ENCODE data around the gene AHRR.

AHRR gene

DNA sequence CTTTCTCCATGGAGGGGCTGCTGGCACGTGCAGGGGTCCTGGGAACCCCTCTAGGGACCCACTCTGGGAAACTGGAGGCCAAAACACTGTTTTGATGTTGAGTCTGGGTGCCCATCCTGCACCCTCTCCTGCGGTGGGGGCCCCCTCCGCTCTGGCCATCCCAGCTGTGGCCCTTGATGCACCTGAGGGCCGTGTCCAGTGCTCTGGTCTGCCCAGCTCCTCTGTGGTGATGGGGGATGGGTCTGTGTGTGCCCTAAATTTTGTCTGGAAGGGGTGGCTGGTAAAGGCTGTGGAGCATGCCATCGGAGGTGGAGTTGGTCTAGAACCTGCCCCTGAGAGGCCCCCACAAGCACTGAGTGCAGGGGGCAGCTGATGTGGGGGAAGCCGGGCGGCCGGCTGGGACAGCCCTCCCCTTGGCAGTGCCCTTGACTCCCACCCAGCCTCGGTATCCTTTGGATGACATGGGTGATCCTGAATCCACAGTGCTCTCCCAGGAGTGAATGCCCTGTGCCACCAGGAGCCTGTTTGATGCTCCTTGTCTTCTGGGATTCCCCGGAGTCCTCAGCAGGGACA lies 26.3 kb downstream of the AHRR start:
- DNase-seq: no peak

GRCh38 chr5:348726-349125 lies 27.2 kb downstream of the AHRR start:
- DNase-seq: no peak

DNA sequence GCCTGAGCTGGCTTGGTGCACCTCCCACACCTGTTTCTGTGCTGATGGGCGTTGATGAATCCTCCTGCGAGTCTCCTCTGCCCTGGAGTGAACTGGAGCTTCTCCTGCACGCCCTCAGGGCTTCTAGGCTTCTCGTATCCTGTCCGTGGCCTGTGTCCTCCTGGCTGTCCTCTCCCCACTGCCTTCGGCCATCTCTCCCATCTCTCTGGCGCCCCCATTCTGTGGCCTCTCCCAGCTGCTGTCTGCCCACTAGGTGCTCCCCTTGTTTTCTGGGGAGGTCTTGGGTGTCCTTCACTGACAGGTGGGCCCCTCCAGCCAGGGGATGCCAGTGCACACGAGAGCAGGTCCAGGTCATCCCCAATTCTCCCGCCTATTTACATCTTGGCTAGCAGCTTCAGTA lies 28.8 kb downstream of the AHRR start:
- no peak for DNase-seq

GRCh38 chr5:351084-351920 lies 29.8 kb downstream of the AHRR start:
- no peak for DNase-seq

DNA sequence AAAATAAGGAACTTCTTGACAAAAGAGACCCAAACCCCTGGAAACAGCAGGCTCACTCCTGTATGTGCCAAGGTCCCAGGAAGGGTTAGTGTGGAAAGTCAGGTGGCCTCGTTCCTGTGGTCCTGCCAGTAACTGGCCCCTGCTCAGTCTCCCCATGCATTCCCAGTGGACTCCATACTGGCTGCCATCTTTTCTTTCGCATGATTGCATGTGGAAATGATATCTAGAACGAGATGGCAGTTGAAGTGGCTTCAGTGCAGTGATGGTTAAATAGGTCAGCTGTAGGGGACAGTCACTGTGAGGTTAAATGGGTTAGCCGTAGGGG lies 30.4 kb downstream of the AHRR start:
- DNase-seq: no peak

- DNase-seq: no peak
Observed at GRCh38 chr5:352639-353611, 31.4 kb downstream of the AHRR start.

- no peak for DNase-seq
Observed at GRCh38 chr5:353612-354580, 32.4 kb downstream of the AHRR start.

GRCh38 chr5:354581-355378 lies 33.3 kb downstream of the AHRR start:
- no peak for DNase-seq

- DNase-seq: no peak
Observed at GRCh38 chr5:355379-355935, 33.9 kb downstream of the AHRR start.

DNA sequence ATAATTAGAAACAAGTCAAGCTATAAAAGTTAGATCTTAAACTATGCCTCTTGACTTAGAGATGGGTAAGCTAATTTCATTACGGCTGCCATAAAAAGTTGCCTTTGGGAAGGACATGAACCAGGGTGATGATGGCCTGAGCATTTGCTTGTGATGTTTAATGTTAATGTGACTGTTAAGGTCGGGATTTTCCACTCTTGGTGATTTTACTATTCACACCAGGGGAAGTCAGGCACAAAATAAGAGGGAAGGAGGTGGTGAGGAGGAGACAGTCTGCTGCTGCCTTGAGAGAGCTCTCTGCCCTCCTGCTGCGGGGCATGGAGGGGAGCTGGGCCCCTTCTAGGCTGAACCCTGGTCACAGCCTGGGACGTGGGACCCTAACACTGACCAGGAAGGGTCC lies 34.4 kb downstream of the AHRR start:
- DNase-seq: no peak

DNA sequence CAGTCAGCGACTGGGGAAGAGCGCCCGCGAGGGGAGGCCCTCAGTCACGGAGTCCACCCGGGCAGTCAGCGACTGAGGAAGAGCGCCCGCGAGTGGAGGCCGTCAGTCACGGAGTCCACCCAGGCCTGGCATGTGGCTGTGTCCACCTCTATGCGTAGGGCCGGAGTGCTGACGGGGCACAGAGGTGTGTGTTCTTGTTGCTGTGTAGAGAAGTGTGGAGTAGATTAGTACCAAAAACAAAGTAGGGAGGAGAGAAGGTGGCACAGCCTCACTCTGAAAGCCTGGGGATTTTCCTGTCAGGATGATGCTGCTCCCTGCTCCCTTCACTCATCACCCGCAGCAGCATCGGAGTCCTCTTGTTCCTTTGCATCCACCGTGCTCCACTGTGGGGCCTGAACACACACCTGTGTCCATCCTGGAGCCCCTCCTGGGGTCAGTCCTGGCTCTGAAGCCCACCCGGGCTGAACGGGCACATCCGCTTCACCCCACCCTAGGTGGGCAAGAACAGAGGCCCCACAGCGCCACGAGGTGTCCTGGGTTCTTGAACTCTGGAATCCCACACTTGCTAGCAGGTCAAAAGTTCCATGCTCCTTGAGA lies 37.9 kb downstream of the AHRR start:
- no peak for DNase-seq

DNA sequence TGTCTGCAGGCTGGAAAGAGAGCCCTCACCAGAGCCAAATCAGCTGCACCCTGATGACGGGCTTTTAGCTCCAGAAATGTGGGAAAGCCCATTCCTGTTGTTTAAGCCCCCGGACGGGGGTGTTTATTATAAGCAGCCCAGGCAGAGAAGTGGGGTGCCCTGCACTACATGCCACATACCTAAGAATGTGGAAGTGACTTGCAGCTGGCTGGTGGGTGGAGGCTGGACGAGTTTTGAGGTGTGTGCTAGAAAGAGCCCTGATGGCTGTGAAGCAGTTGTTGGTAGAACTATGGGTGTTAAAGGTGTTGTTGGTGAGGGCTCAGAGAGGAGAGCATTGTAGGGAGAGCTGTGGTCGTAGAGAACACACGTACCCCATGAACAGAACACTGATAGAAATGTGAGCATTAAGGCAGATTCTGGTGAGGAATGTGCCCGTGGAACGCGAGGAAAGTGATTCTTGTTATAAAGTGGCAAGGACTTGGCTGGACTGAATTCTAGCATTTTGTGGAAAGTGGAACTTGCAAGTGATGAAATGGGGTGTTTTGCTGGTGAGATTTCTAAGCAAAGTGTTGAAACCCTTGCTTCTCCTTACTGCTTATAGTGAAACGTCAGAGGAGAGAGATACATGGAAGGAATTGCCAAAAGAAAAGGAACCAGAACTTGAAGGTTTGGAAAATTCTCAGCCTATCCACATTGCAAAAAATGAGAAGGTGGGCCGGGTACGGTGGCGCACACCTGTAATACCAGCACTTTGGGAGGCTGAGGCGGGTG lies 38.9 kb downstream of the AHRR start:
- no peak for DNase-seq

DNA sequence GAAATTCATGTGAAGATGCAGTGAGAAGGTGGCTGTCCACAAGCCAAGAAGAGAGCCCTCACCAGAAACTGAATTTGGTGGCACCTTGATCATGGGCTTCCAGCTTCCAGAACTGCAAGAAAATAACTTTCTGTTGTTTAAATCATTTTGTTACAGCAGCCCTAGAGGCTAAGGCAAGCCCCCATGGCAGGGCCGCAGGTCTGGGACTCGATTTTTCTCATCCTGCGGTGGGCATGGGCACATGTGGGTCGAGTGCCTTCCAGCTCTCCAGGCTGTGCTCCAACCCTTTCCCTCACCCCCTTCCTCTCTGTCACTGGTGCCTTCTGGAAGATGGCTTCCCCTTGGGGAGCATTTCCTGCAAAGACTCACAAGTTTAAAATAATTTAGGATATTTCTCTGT lies 40.7 kb downstream of the AHRR start:
- DNase-seq: no peak

GRCh38 chr5:362978-363765 lies 41.7 kb downstream of the AHRR start:
- no peak for DNase-seq

- DNase-seq: no peak
Observed at GRCh38 chr5:364497-364896, 43.0 kb downstream of the AHRR start.

GRCh38 chr5:366541-367357 lies 45.2 kb downstream of the AHRR start:
- DNase-seq: no peak

DNA sequence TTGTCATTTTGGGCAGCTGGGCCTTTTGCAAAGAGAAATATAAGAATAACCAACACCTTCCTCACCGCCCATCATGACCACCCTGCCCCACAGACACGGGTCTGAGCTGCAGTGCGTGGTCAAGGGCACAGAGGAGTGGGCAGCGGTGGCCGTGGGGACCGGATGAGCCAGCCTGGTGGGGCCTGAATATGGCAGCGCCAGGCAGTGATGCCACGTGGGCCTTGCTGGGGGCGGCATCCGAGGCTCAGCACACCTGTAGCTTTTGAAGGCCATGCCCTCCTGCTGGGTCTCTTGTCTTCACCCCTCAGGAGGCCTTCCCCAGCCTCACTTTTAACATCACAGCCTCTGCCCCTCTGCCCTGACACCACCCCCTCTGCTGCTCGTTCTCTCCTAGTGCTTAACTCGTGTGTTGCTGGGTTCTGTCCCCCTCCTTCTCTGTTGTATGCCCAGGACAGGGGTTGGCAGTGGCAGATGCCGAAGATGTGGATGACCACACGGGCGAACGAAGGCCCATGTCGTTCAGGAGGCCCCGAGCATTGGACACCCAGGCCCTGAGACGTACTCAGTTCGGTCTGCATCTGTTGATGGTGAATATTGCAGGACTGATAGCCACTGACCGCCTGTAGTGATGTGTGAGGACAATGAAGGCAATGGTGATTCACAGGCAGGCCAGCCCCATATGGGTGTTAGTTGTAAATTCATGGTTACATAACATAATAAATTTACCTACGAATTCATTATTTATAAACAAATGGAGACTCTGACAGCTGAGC lies 46.0 kb downstream of the AHRR start:
- DNase-seq: no peak

Measured in NCI-H1930 (cell line).